Heart right ventricle (tissue), 16 donors: ENCODE data around the gene TMEM190. TPM values are rescaled to one million over a fixed set of nuclear protein-coding genes. Genes with fewer than 3 reads are reported as not detected.
"Not testable (repeated sequence)": the region's sequence is repeated elsewhere in the genome, so short reads cannot be mapped to it uniquely, and the experiment has no call there.

ENCODE experiments used
- ATAC-seq, 8 donors: fragments of 200-7000 bp; cut with Tn5 transposase; one replicate each; pipeline ENCODE4 v1.9.1; 2020; ENCODE audit warnings: mild to moderate bottlenecking in 8 of 8, moderate library complexity in 8 of 8, moderate number of reproducible peaks in 1 of 8
- DNase-seq, 2 donors: peaks; one replicate each; pipeline ENCODE4 v3.0.0-alpha.2; 2020
- H3K27ac ChIP-seq, 10 donors: fragments of 200-600 bp; sonication (generic) in 2 of 10; one replicate each; pipeline versions ENCODE4 v1.5.0 to v1.8.0; 2020 to 2022; ENCODE audit warnings: mild to moderate bottlenecking in 3 of 10
- H3K27me3 ChIP-seq, 7 donors: fragments of 200-600 bp; one replicate each; pipeline ENCODE4 v1.8.0; 2021 to 2022; ENCODE audit warnings: mild to moderate bottlenecking in 2 of 7
- H3K36me3 ChIP-seq, 9 donors: fragments of 200-600 bp; sonication (generic) in 1 of 9; one replicate each; pipeline versions ENCODE4 v1.5.0 to v1.8.0; 2020 to 2022; ENCODE audit warnings: mild to moderate bottlenecking in 2 of 9
- H3K4me1 ChIP-seq, 9 donors: fragments of 200-600 bp; sonication (generic) in 1 of 9; one replicate each; pipeline versions ENCODE4 v1.5.0 to v1.8.0; 2020 to 2022; ENCODE audit warnings: mild to moderate bottlenecking in 4 of 9
- H3K4me3 ChIP-seq, 10 donors: fragments of 200-600 bp; sonication (generic) in 2 of 10; one replicate each; pipeline versions ENCODE4 v1.5.0 to v1.8.0; 2020 to 2022; ENCODE audit warnings: mild to moderate bottlenecking in 7 of 10, moderate library complexity in 2 of 10
- H3K9me3 ChIP-seq, 11 donors: fragments of 200-600 bp in 10 of 11; sonication (generic) in 2 of 11; one replicate each; pipeline versions ENCODE4 v1.5.0 to v1.8.0; 2013 to 2022; ENCODE audit warnings: mild to moderate bottlenecking in 2 of 11, control low read depth in 1 of 11, moderate library complexity in 1 of 11
- WGBS, 2 donors: extraction: QIAGEN DNeasy Blood & Tissue Kit; methylation state at CpG; one replicate each; pipeline ENCODE4 v1.1.7; 2013; ENCODE audit warnings: inconsistent platforms in 1 of 2; 5-methylcytosine and 5-hydroxymethylcytosine counted together
- intact Hi-C, 10 donors: fragments of 100-400 bp; cut with DNase I; formaldehyde crosslinking; loops; one replicate each; pipeline versions ENCODE4 v1.11.1 to v1.14.2; 2022
- polyA plus RNA-seq, 2 donors: library from polyadenylated mRNA; stranded (reverse); fragments of 200-250 nt; gene quantifications; one replicate each; pipeline ENCODE4 v1.2.3, GENCODE V29; 2013
- total RNA-seq, 10 donors: library from RNA; stranded (reverse); fragmentation: NEBNext Ultra II Directional in 3 of 10; extraction: Animal tissue kit (Norgen Biotek cat#: 25700) in 3 of 10; gene quantifications; one replicate each; pipeline versions ENCODE4 v1.2.1 to v1.2.4, GENCODE V29; 2021 to 2023
- TF ChIP-seq, protein P1 (sequence below), 9 donors: fragments of 200-600 bp; sonication (generic) in 2 of 9; IDR thresholded peaks; one replicate each; pipeline versions ENCODE4 v1.5.0 to v1.8.0; 2021 to 2022; ENCODE audit warnings: antibody characterized with exemption in 9 of 9, mild to moderate bottlenecking in 5 of 9, moderate library complexity in 1 of 9
- donor health status: Arrhythmogenic right ventricular cardiomyopathy.
- donor health status: ischemic (EF 13 %, LVEDD 7.1; RV severe dilation, severe dysfunction).
- donor health status: healthy with polysubstance abuse.
- donor health status: DM: no; HTN: yes; CAD: no.
- donor health status: DM: no; HTN: no; CAD: no.
- donor health status: ischemic (EF 25% LVEDD 6.9; RV normal size, moderate dysfunction).
- donor health status: ischemic (EF 25% LVEDD 5.7; RV mildly dilated, moderate dysfunction).
- donor health status: healthy.
- donor health status: DM: yes; HTN: yes; CAD: no.
- donor health status: Ischemic cardiomyopathy.
- donor health status: ischemic (EF 35%, LVEDD 5.7; RV mildly dilated, moderate dysfunction).
- donor health status: nonischemic (EF 11% LVEDD 7.7; RV severe dilation, severe dysfunction).
- donor health status: DM: yes; HTN: yes; CAD: no.
- donor health status: PGD.
- donor health status: ischemic (EF 29% LVEDD 5.4; RV normal size, mild dysfunction).
- donor health status: nonischemic (EF 23%, LVEDD 6.1; RV moderate dilation, normal function).

TMEM190 gene
- total and polyA plus RNA-seq, 12 donors, result not detected

DNA sequence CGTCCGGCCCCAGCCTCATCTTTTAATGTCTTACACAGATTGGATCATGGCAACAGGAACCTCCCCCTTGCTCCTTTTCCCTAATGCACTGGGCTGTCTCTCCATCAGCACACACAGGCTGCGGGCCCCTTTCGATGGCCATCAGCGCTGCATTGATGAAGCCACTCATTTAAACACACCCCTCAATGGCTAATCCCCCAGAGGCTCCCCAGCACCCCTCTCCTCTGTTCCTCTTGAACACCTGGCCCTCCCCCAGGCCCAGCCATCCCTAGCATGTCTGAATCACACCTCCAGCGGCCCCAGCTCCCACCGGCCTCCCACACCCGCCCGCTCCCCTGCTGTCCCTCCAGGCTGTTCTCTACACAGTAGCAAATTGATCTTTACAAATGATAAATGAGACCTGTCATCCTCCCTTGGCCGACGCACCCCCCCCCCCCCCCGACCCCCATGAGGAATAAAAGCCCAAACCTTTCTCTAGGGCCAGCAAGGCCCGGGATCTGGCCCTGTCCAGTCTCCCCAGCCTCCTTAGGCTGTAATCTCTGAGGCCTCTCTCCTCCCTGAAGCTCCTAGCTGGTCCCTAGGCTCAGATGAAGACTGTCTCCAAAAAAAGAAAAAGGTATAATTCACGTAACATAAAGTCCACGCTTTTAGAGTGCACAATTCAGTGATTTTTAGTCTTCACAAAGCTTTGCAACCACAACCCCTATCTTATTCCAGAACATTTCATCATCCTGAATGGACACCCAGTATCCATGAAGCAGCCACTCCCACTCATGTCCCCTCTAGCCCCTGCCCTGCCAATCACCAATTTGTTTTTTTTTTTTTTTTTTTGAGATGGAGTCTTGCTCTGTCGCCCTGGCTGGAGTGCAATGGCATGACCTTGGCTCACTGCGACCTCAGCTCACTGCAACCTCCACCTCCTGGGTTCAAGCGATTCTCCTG lies 16.5 kb downstream of the TMEM190 start:
- ATAC-seq (no peak), DNase-seq (no peak)
- peaks cover 0 to 47% (median 27%) of the 10 kb centered on the region in 9 donors for H3K36me3 ChIP-seq
- no peak overlapping the region for H3K27ac ChIP-seq
- intact Hi-C loops, result no loop called here
- H3K27me3 ChIP-seq, result no peaks in the 10 kb centered on the region
- TF ChIP-seq, protein P1, sequence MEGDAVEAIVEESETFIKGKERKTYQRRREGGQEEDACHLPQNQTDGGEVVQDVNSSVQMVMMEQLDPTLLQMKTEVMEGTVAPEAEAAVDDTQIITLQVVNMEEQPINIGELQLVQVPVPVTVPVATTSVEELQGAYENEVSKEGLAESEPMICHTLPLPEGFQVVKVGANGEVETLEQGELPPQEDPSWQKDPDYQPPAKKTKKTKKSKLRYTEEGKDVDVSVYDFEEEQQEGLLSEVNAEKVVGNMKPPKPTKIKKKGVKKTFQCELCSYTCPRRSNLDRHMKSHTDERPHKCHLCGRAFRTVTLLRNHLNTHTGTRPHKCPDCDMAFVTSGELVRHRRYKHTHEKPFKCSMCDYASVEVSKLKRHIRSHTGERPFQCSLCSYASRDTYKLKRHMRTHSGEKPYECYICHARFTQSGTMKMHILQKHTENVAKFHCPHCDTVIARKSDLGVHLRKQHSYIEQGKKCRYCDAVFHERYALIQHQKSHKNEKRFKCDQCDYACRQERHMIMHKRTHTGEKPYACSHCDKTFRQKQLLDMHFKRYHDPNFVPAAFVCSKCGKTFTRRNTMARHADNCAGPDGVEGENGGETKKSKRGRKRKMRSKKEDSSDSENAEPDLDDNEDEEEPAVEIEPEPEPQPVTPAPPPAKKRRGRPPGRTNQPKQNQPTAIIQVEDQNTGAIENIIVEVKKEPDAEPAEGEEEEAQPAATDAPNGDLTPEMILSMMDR (IDR thresholded peaks at IDR 0.05), result no peak
- H3K4me1 ChIP-seq, result peaks cover 5 to 24% (median 10%) of the 10 kb centered on the region in 9 donors
- no peak overlapping the region for H3K4me3 ChIP-seq
- WGBS, 2 donors, result 73 to 74% methylated on average over 18 of the region's 18 CpGs
- H3K9me3 ChIP-seq, result no peaks in the 10 kb centered on the region

DNA sequence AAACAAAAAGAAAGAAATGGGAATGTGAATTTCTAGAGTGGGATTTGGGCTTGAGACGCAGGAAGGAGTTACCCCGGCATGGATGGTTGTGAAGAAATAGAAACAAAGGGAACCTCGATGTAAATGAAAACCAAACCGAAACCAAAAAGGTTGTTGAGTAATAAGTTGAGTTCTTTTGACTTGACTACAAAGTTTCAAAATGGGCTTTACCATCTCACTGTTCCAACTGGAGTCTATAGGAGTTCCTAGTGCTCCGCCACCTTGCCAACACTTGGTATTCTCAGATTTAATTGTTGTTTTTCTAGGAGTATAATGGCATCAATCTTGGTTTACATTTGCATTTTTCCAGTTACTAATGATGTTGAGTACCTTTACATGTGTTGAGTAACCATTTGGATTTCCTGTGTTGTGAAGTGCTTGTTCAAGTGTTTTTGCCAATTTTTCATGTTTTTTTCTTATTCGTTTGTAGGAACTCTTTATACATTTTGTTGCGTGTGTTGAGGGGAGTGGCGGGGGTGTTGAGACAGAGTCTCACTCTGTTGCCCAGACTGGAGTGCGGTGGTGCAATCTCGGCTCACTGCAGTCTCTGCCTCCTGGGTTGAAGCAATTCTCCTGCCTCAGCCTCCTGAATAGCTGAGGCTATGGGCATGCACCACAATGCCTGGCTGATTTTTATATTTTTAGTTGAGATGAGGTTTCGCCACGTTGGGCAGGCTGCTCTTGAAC lies 21.7 kb downstream of the TMEM190 start:
- Histone ChIP-seq H3K9me3 (no peaks in the 10 kb centered on the region), H3K36me3 (peaks cover 0 to 40% (median 11%) of the 10 kb centered on the region in 9 donors), H3K27me3 (no peaks in the 10 kb centered on the region), H3K4me3 (peak overlapping the region in 1 of 10 donors; percentile 0), H3K4me1 (peaks cover 0 to 4% (median 0%) of the 10 kb centered on the region in 9 donors), H3K27ac (peak overlapping the region in 1 of 10 donors; percentile 21)
- 87 to 90% methylated on average over 12 of the region's 12 CpGs for WGBS, 2 donors
- intact Hi-C loops, result no loop called here
- TF ChIP-seq, protein P1 (IDR thresholded peaks at IDR 0.05), result no peak
- ATAC-seq (no peak), DNase-seq (no peak)

GRCh38 chr19:55400281-55401087 lies 23.9 kb downstream of the TMEM190 start:
- Histone ChIP-seq H3K4me3 (no peak overlapping the region), H3K9me3 (no peaks in the 10 kb centered on the region), H3K27me3 (no peaks in the 10 kb centered on the region), H3K27ac (no peak overlapping the region), H3K36me3 (peaks cover 0 to 59% (median 21%) of the 10 kb centered on the region in 9 donors), H3K4me1 (peaks cover 0 to 7% (median 0%) of the 10 kb centered on the region in 9 donors)
- 90% methylated on average over 14 of the region's 14 CpGs for WGBS, 2 donors
- TF ChIP-seq, protein P1 (IDR thresholded peaks at IDR 0.05), result no peak
- ATAC-seq (no peak), DNase-seq (no peak)
- intact Hi-C loops, result no loop called here

- Histone ChIP-seq H3K36me3 (peaks cover 0 to 68% (median 21%) of the 10 kb centered on the region in 9 donors), H3K4me1 (peaks cover 0 to 16% (median 8%) of the 10 kb centered on the region in 9 donors)
- H3K27me3 ChIP-seq, H3K4me3 ChIP-seq, ATAC-seq, H3K9me3 ChIP-seq, H3K27ac ChIP-seq, intact Hi-C loops, DNase-seq: not testable (repeated sequence)
- WGBS, 2 donors, result 85 to 92% methylated on average over 20 to 21 of the region's 28 CpGs
These were observed 24.8 kb downstream of the TMEM190 start for GRCh38 chr19:55401390-55401789.
